HepG2 (cell line): ENCODE results near the gene PALM. TPM values are rescaled to one million over a fixed set of nuclear protein-coding genes. Genes with fewer than 3 reads are reported as not detected.
A peak's percentile ranks its signal among the peaks of the same experiment; 100 is the strongest.

ENCODE experiments used
- ARNT2 ChIP-seq: sonication (generic); formaldehyde crosslinking; IDR thresholded peaks from 2 replicates; pipeline ENCODE4 v1.8.0; 2022; ENCODE audit warnings: mild to moderate bottlenecking, low read depth, missing genetic modification reagents, moderate library complexity
- DNMT1 ChIP-seq: sonication (generic); formaldehyde crosslinking; IDR thresholded peaks from 2 replicates; pipeline ENCODE4 v1.5.1; 2020; ENCODE audit warnings: mild to moderate bottlenecking, missing genetic modification reagents
- EZH2 ChIP-seq: conservative IDR thresholded peaks from 2 replicates; pipeline ENCODE4 v1.6.1; 2012; ENCODE audit warnings: mild to moderate bottlenecking, low read depth, low read length, moderate library complexity
- FOXO1 ChIP-seq: sonication (generic); formaldehyde crosslinking; IDR thresholded peaks from 2 replicates; pipeline ENCODE4 v1.4.0; 2020; ENCODE audit warnings: missing genetic modification reagents
- GLI4 ChIP-seq: sonication (generic); formaldehyde crosslinking; IDR thresholded peaks from 2 replicates; pipeline ENCODE4 v1.5.1; 2020; ENCODE audit warnings: missing genetic modification reagents, mild to moderate bottlenecking, moderate library complexity, borderline replicate concordance
- GMEB1 ChIP-seq: sonication (generic); formaldehyde crosslinking; IDR thresholded peaks from 2 replicates; pipeline ENCODE4 v1.5.1; 2020; ENCODE audit warnings: missing genetic modification reagents, mild to moderate bottlenecking, borderline replicate concordance
- MED8 ChIP-seq: sonication (generic); formaldehyde crosslinking; IDR thresholded peaks from 2 replicates; pipeline ENCODE4 v1.8.1; 2023; ENCODE audit warnings: mild to moderate bottlenecking, missing genetic modification reagents; ENCODE audit not compliant: insufficient replicate concordance
- NFIC ChIP-seq: IDR thresholded peaks from 2 replicates; pipeline ENCODE4 v1.6.1; 2012; ENCODE audit warnings: mild to moderate bottlenecking, low read length, inconsistent platforms
- NFYC ChIP-seq: IDR thresholded peaks from 2 replicates; pipeline ENCODE4 v1.6.1; 2016; ENCODE audit warnings: missing genetic modification reagents, missing compliant biosample characterization
- POLR2AphosphoS5 ChIP-seq: IDR thresholded peaks from 2 replicates; pipeline ENCODE4 v1.6.1; 2012; ENCODE audit warnings: low read depth, low read length
- RARA ChIP-seq: IDR thresholded peaks from 2 replicates; pipeline ENCODE4 v1.6.1; 2016; ENCODE audit warnings: missing genetic modification reagents, missing compliant biosample characterization
- RNF2 ChIP-seq: fragments of 450-650 bp; conservative IDR thresholded peaks from 2 replicates; pipeline ENCODE4 v1.6.1; 2016; ENCODE audit warnings: low read depth
- SIN3A ChIP-seq: IDR thresholded peaks from 2 replicates; pipeline ENCODE4 v1.6.1; 2011; ENCODE audit warnings: low read depth, mild to moderate bottlenecking, control low read depth, low read length, borderline replicate concordance
- SP5 ChIP-seq: IDR thresholded peaks from 2 replicates; pipeline ENCODE4 v1.6.1; 2016; ENCODE audit warnings: low read depth, borderline replicate concordance
- SPEN ChIP-seq: sonication (generic); formaldehyde crosslinking; IDR thresholded peaks from 2 replicates; pipeline ENCODE4 v1.5.1; 2020; ENCODE audit warnings: low read depth, mild to moderate bottlenecking, missing genetic modification reagents
- SRY ChIP-seq: sonication (generic); formaldehyde crosslinking; IDR thresholded peaks from 2 replicates; pipeline ENCODE4 v1.8.0; 2022; ENCODE audit warnings: mild to moderate bottlenecking, missing genetic modification reagents
- TAF15 ChIP-seq: fragments of 200-400 bp; formaldehyde crosslinking; IDR thresholded peaks from one replicate; pipeline ENCODE4 v1.6.1; 2018; ENCODE audit warnings: mild to moderate bottlenecking, low read depth, low read length; ENCODE audit not compliant: poor library complexity, severe bottlenecking
- ZBTB21 ChIP-seq: sonication (generic); formaldehyde crosslinking; IDR thresholded peaks from 2 replicates; pipeline ENCODE4 v1.4.0; 2020; ENCODE audit warnings: missing genetic modification reagents
- ZNF513 ChIP-seq: sonication (generic); formaldehyde crosslinking; conservative IDR thresholded peaks from 2 replicates; pipeline ENCODE4 v1.5.0; 2020; ENCODE audit warnings: missing genetic modification reagents
- ZNF547 ChIP-seq: sonication (generic); formaldehyde crosslinking; IDR thresholded peaks from 2 replicates; pipeline ENCODE4 v1.5.1; 2020; ENCODE audit warnings: mild to moderate bottlenecking, missing genetic modification reagents
- ZNF639 ChIP-seq: conservative IDR thresholded peaks from 2 replicates; pipeline ENCODE4 v1.6.1; 2018; ENCODE audit warnings: missing genetic modification reagents
- ZSCAN31 ChIP-seq: sonication (generic); formaldehyde crosslinking; IDR thresholded peaks from 2 replicates; pipeline ENCODE4 v1.5.0; 2020; ENCODE audit warnings: low read depth, mild to moderate bottlenecking, missing genetic modification reagents
- polyA plus RNA-seq, 8 experiments: library from polyadenylated mRNA; depleted of rRNA in 3 of 8; stranded (reverse) in 7 of 8; unstranded in 1 of 8; fragments of >200 nt; fragmentation: Illumina TruSeq in 4 of 8; extraction: Trizol in 4 of 8; gene quantifications; 2 replicates each; pipeline versions ENCODE4 v1.2.1 to v1.2.3, GENCODE V29; 2011 to 2016; ENCODE audit warnings: low read depth in 4 of 8, missing spikeins in 1 of 8, mixed read lengths in 1 of 8; ENCODE audit not compliant: insufficient read depth in 1 of 8
- total RNA-seq, 5 experiments: library from RNA; depleted of rRNA; stranded (reverse); fragments of >200 nt; fragmentation: Illumina TruSeq; extraction: Trizol; gene quantifications; 2 replicates each; pipeline ENCODE4 v1.2.3, GENCODE V29; 2016; ENCODE audit warnings: low read depth in 1 of 5
- TF ChIP-seq, protein P1 (sequence below): sonication (generic); formaldehyde crosslinking; IDR thresholded peaks from 2 replicates; pipeline ENCODE4 v1.4.0; 2020; ENCODE audit warnings: missing genetic modification reagents

Gene PALM
- total and polyA plus RNA-seq, 2 of the 13 experiments (the other 11 are each of a cell fraction or from before 2014, with no cell fraction given) = 4.0 to 9.7 TPM

- TF ChIP-seq TAF15 (no peak), SIN3A (peak; percentile 24; the same call in 1 of the 2 replicates), ZNF513 (CRISPR knock-in tag) (no peak), ZBTB21 (CRISPR knock-in tag) (0 out of 2 replicates have a peak, but pooled peaks have one; percentile 5), ZNF639 (CRISPR knock-in tag) (peak; percentile 40; the same call in 1 of the 2 replicates), FOXO1 (CRISPR knock-in tag) (peak; percentile 10; the same call in 1 of the 2 replicates), GLI4 (CRISPR knock-in tag) (no peak), NFIC (no peak), MED8 (CRISPR knock-in tag) (no peak), ZSCAN31 (CRISPR knock-in tag) (peak; percentile 85; the same call in 1 of the 2 replicates), ARNT2 (CRISPR knock-in tag) (peak; percentile 88), SP5 (CRISPR knock-in tag) (no peak), RNF2 (peak; percentile 84), SPEN (CRISPR knock-in tag) (0 out of 2 replicates have a peak, but pooled peaks have one; percentile 45), DNMT1 (CRISPR knock-in tag) (0 out of 2 replicates have a peak, but pooled peaks have one; percentile 34), RARA (CRISPR knock-in tag) (0 out of 2 replicates have a peak, but pooled peaks have one; percentile 5), ZNF547 (peak; percentile 78; the same call in 1 of the 2 replicates), SRY (CRISPR knock-in tag) (peak; percentile 89; the same call in 1 of the 2 replicates), EZH2 (no peak), NFYC (peak; percentile 7; the same call in 1 of the 2 replicates), GMEB1 (CRISPR knock-in tag) (peak; percentile 82), POLR2AphosphoS5 (peak; percentile 56; the same call in 1 of the 2 replicates)
- TF ChIP-seq, protein P1, sequence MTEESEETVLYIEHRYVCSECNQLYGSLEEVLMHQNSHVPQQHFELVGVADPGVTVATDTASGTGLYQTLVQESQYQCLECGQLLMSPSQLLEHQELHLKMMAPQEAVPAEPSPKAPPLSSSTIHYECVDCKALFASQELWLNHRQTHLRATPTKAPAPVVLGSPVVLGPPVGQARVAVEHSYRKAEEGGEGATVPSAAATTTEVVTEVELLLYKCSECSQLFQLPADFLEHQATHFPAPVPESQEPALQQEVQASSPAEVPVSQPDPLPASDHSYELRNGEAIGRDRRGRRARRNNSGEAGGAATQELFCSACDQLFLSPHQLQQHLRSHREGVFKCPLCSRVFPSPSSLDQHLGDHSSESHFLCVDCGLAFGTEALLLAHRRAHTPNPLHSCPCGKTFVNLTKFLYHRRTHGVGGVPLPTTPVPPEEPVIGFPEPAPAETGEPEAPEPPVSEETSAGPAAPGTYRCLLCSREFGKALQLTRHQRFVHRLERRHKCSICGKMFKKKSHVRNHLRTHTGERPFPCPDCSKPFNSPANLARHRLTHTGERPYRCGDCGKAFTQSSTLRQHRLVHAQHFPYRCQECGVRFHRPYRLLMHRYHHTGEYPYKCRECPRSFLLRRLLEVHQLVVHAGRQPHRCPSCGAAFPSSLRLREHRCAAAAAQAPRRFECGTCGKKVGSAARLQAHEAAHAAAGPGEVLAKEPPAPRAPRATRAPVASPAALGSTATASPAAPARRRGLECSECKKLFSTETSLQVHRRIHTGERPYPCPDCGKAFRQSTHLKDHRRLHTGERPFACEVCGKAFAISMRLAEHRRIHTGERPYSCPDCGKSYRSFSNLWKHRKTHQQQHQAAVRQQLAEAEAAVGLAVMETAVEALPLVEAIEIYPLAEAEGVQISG (CRISPR knock-in tag) = peak; percentile 65; the same call in 1 of the 2 replicates
Measured at GRCh38 chr19:680287-681028, 28.3 kb upstream of the PALM start (continued).
